HepG2 (cell line): Measurements from ENCODE around the gene PTMA. TPM values are rescaled to one million over a fixed set of nuclear protein-coding genes. Genes with fewer than 3 reads are reported as not detected.

Experiments
- AHR ChIP-seq: IDR thresholded peaks from 2 replicates; pipeline ENCODE4 v1.6.1; 2018; ENCODE audit warnings: missing genetic modification reagents, missing compliant biosample characterization
- ATF6 ChIP-seq: sonication (generic); formaldehyde crosslinking; conservative IDR thresholded peaks from 2 replicates; pipeline ENCODE4 v1.4.0; 2020; ENCODE audit warnings: missing genetic modification reagents
- HES4 ChIP-seq: sonication (generic); formaldehyde crosslinking; IDR thresholded peaks from 2 replicates; pipeline ENCODE4 v1.9.0; 2021; ENCODE audit warnings: mild to moderate bottlenecking, missing genetic modification reagents, borderline replicate concordance
- HOXA9 ChIP-seq: sonication (generic); formaldehyde crosslinking; IDR thresholded peaks from 2 replicates; pipeline ENCODE4 v1.8.1; 2022; ENCODE audit warnings: missing genetic modification reagents, mild to moderate bottlenecking, moderate library complexity, borderline replicate concordance
- MAFK ChIP-seq, 2 experiments: IDR thresholded peaks in 1 of 2; conservative IDR thresholded peaks in 1 of 2; 2 replicates each; pipeline ENCODE4 v1.6.1; 2011; ENCODE audit warnings: improper control_type of control experiment in 2 of 2, low read length in 2 of 2
- NONO ChIP-seq, 2 experiments: fragments of 450-650 bp in 1 of 2; sonication (generic) in 1 of 2; formaldehyde crosslinking in 1 of 2; IDR thresholded peaks in 1 of 2; conservative IDR thresholded peaks in 1 of 2; 2 replicates each; pipeline versions ENCODE4 v1.6.1 to v1.8.0; 2017 to 2022; ENCODE audit warnings: mild to moderate bottlenecking in 1 of 2, missing genetic modification reagents in 1 of 2, moderate library complexity in 1 of 2
- ONECUT2 ChIP-seq: sonication (generic); formaldehyde crosslinking; IDR thresholded peaks from 2 replicates; pipeline ENCODE4 v1.4.0; 2020; ENCODE audit warnings: missing genetic modification reagents
- POLR2AphosphoS2 ChIP-seq: IDR thresholded peaks from 2 replicates; pipeline ENCODE4 v1.6.1; 2011; ENCODE audit warnings: low read depth, low read length, improper control_type of control experiment
- PTBP1 ChIP-seq: fragments of 200-400 bp; formaldehyde crosslinking; IDR thresholded peaks from 2 replicates; pipeline ENCODE4 v1.6.1; 2018; ENCODE audit warnings: low read length, low read depth; ENCODE audit not compliant: poor library complexity, severe bottlenecking
- RFXAP ChIP-seq: sonication (generic); formaldehyde crosslinking; IDR thresholded peaks from 2 replicates; pipeline ENCODE4 v1.4.0; 2020; ENCODE audit warnings: missing genetic modification reagents, borderline replicate concordance
- SCMH1 ChIP-seq: sonication (generic); formaldehyde crosslinking; IDR thresholded peaks from 2 replicates; pipeline ENCODE4 v1.9.0; 2021; ENCODE audit warnings: missing genetic modification reagents, mild to moderate bottlenecking, borderline replicate concordance
- ZNF12 ChIP-seq: sonication (generic); formaldehyde crosslinking; IDR thresholded peaks from 2 replicates; pipeline ENCODE4 v1.5.0; 2020; ENCODE audit warnings: missing genetic modification reagents
- ZNF318 ChIP-seq: sonication (generic); formaldehyde crosslinking; IDR thresholded peaks from 2 replicates; pipeline ENCODE4 v1.4.0; 2020; ENCODE audit warnings: mild to moderate bottlenecking, missing genetic modification reagents
- ZNF33B ChIP-seq: sonication (generic); formaldehyde crosslinking; IDR thresholded peaks from 2 replicates; pipeline ENCODE4 v1.5.1; 2020; ENCODE audit warnings: mild to moderate bottlenecking, missing genetic modification reagents
- ZNF563 ChIP-seq: sonication (generic); formaldehyde crosslinking; IDR thresholded peaks from 2 replicates; pipeline ENCODE4 v1.8.0; 2022; ENCODE audit warnings: mild to moderate bottlenecking, moderate library complexity, missing genetic modification reagents
- ZNF775 ChIP-seq: sonication (generic); formaldehyde crosslinking; IDR thresholded peaks from 2 replicates; pipeline ENCODE4 v1.4.0; 2020; ENCODE audit warnings: missing genetic modification reagents, mild to moderate bottlenecking, moderate library complexity, borderline replicate concordance
- polyA plus RNA-seq, 8 experiments: library from polyadenylated mRNA; depleted of rRNA in 3 of 8; stranded (reverse) in 7 of 8; unstranded in 1 of 8; fragments of >200 nt; fragmentation: Illumina TruSeq in 4 of 8; extraction: Trizol in 4 of 8; gene quantifications; 2 replicates each; pipeline versions ENCODE4 v1.2.1 to v1.2.3, GENCODE V29; 2011 to 2016; ENCODE audit warnings: low read depth in 4 of 8, missing spikeins in 1 of 8, mixed read lengths in 1 of 8; ENCODE audit not compliant: insufficient read depth in 1 of 8
- total RNA-seq, 5 experiments: library from RNA; depleted of rRNA; stranded (reverse); fragments of >200 nt; fragmentation: Illumina TruSeq; extraction: Trizol; gene quantifications; 2 replicates each; pipeline ENCODE4 v1.2.3, GENCODE V29; 2016; ENCODE audit warnings: low read depth in 1 of 5

Gene PTMA
- total and polyA plus RNA-seq, 2 of the 13 experiments (the other 11 are each of a cell fraction or from before 2014, with no cell fraction given) = 190 to 1,086 TPM

- peak; percentile 57; the same call in 1 of the 2 replicates for TF ChIP-seq HOXA9 (CRISPR knock-in tag)
- peak; percentile 95 for TF ChIP-seq ZNF12 (CRISPR knock-in tag)
- TF ChIP-seq ZNF318 (CRISPR knock-in tag) = peak; percentile 59; the same call in 1 of the 2 replicates
- peak; percentile 76; the same call in 1 of the 2 replicates for TF ChIP-seq ZNF563 (CRISPR knock-in tag)
- TF ChIP-seq RFXAP (CRISPR knock-in tag) = peak; percentile 17; the same call in 1 of the 2 replicates
- TF ChIP-seq PTBP1 = peak; percentile 61
- no peak for TF ChIP-seq POLR2AphosphoS2
- no peak; the same call in 1 of the 2 replicates for TF ChIP-seq ZNF775
- no peak for TF ChIP-seq HES4
- no peak for TF ChIP-seq SCMH1 (CRISPR knock-in tag)
- TF ChIP-seq NONO (IDR thresholded peaks at IDR 0.05) = no peak
- TF ChIP-seq NONO (CRISPR knock-in tag; conservative IDR thresholded peaks at IDR 0.05) = peak; percentile 89
- TF ChIP-seq ONECUT2 (CRISPR knock-in tag) = no peak
- peak; percentile 73; the same call in 1 of the 2 replicates for TF ChIP-seq AHR (CRISPR knock-in tag)
- TF ChIP-seq MAFK (conservative IDR thresholded peaks at IDR 0.05 in 1 of 2, IDR thresholded peaks at IDR 0.05 in 1 of 2; ENCODE audit: low read length in 2 of 2) = no peak
- TF ChIP-seq ATF6 (CRISPR knock-in tag) = no peak
- peak; percentile 93 for TF ChIP-seq ZNF33B
Observed at GRCh38 chr2:231687133-231687852, 21.0 kb upstream of the PTMA start (continued).
